SU-DHL-6 (cell line): ENCODE measurements around the gene WNT8A.

Experiments used
- H2AFZ ChIP-seq: fragments of 200-600 bp; sonication (generic); 2 replicates; pipeline ENCODE4 v1.6.1; 2014; ENCODE audit warnings: low read depth, mild to moderate bottlenecking, moderate library complexity, mixed read lengths, antibody characterized with exemption, low read length; ENCODE audit not compliant: severe bottlenecking
- H3F3A ChIP-seq: fragments of 200-600 bp; shearing (Covaris generic); 2 replicates; pipeline ENCODE4 v1.6.0; 2016; ENCODE audit warnings: antibody characterized with exemption, mild to moderate bottlenecking; ENCODE audit not compliant: insufficient read depth
- H3K27ac ChIP-seq: fragments of 200-600 bp; sonication (generic); 2 replicates; pipeline ENCODE4 v1.5.1; 2016; ENCODE audit warnings: low read depth, mild to moderate bottlenecking, low read length, moderate library complexity, mixed read lengths
- H3K27me3 ChIP-seq: fragments of 200-600 bp; sonication (generic), shearing (Covaris generic); 2 replicates; pipeline ENCODE4 v1.6.0; 2014; ENCODE audit warnings: mild to moderate bottlenecking, low read length
- H3K36me3 ChIP-seq: fragments of 200-600 bp; sonication (generic); 2 replicates; pipeline ENCODE4 v1.6.1; 2014; ENCODE audit warnings: mild to moderate bottlenecking, low read length, mixed read lengths
- H3K4me2 ChIP-seq: fragments of 300-600, 200-600 bp; shearing (Covaris generic), sonication (generic); 2 replicates; pipeline ENCODE4 v1.6.0; 2014; ENCODE audit warnings: low read length, low read depth, mild to moderate bottlenecking; ENCODE audit not compliant: poor library complexity, severe bottlenecking
- H3K4me3 ChIP-seq: fragments of 200-600 bp; sonication (generic); 2 replicates; pipeline ENCODE4 v1.5.1; 2014; ENCODE audit warnings: antibody characterized with exemption, low read length, mild to moderate bottlenecking, mixed read lengths; ENCODE audit not compliant: insufficient read depth, poor library complexity, severe bottlenecking
- H3K79me2 ChIP-seq: fragments of 200-600 bp; sonication (generic); 2 replicates; pipeline ENCODE4 v1.6.1; 2014; ENCODE audit warnings: mild to moderate bottlenecking, low read length, moderate library complexity; ENCODE audit not compliant: insufficient read depth
- H3K9ac ChIP-seq: fragments of 200-600 bp; sonication (generic); 2 replicates; pipeline ENCODE4 v1.7.0; 2014; ENCODE audit warnings: mild to moderate bottlenecking, low read length
- H3K9me2 ChIP-seq: fragments of 200-600 bp; sonication (generic); replicated peaks from 2 replicates; pipeline ENCODE4 v1.6.1; 2014; ENCODE audit warnings: low read length; ENCODE audit not compliant: insufficient read depth
- H3K9me3 ChIP-seq: fragments of 200-600 bp; sonication (generic); 2 replicates; pipeline ENCODE4 v1.6.1; 2014; ENCODE audit warnings: low read length, mixed read lengths; ENCODE audit not compliant: insufficient read depth
- H4K20me1 ChIP-seq: fragments of 200-600 bp; sonication (generic); 2 replicates; pipeline ENCODE4 v1.6.1; 2014; ENCODE audit warnings: low read depth, mild to moderate bottlenecking, antibody characterized with exemption, low read length, moderate library complexity, mixed read lengths
- EZH2phosphoT487 ChIP-seq: fragments of 200-600 bp; sonication (generic), shearing (Covaris generic); conservative IDR thresholded peaks from 2 replicates; pipeline ENCODE4 v1.6.1; 2018; ENCODE audit warnings: mild to moderate bottlenecking, antibody characterized with exemption, low read length, moderate library complexity, mixed read lengths
- TF ChIP-seq, protein P1 (sequence below): fragments of 200-600 bp; sonication (generic); IDR thresholded peaks from one replicate; pipeline ENCODE4 v1.5.1; 2017; ENCODE audit warnings: antibody characterized with exemption, mild to moderate bottlenecking, low read length, moderate library complexity; ENCODE audit not compliant: insufficient read depth, poor library complexity, severe bottlenecking

WNT8A gene

DNA sequence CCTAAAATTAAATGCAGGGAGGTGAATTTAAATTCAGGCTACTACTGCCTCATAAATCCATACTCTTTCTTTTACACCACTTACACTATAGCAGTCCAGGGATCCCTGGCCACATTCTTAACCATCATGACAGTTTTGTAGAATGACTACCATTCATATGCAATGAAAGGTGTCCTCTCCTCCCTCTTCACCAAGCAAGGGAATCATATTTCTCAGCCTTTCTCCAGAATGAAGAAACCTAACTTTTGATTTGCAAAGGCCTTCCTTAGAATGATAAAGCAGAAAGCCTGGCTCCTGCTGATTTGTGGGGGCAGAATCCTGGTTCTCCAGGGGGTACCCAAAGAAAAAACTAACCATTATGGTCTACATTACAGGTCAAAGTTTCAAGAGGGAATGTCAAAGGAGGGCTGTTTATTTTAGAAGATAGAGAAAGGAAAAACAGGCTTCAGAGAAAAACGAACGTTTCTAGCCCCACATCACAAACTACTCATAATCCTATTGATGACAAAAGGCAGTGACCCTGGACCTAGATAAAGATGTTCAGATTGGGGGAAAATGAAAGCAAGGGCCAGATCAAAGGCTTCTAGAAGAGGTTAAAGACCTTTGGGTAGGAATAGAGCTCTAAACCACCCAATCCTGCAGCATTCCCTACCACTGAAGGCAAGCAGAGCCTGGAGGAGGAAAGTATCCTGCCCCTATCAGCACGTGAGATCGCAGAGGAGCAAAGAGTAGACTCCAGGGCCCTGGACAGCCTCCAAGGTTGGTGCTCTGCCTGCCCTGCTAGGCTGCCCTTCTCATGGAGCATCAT lies 11.5 kb downstream of the WNT8A start:
- H4K20me1 ChIP-seq = no peaks in the 10 kb centered on the region
- no peaks in the 10 kb centered on the region for H3K79me2 ChIP-seq
- H2AFZ ChIP-seq = no peak overlapping the region
- no peaks in the 10 kb centered on the region for H3K9me2 ChIP-seq
- no peak overlapping the region for H3K4me2 ChIP-seq
- no peaks in the 10 kb centered on the region for H3K9me3 ChIP-seq
- H3F3A ChIP-seq = no peaks in the 10 kb centered on the region
- no peak for TF ChIP-seq EZH2phosphoT487
- TF ChIP-seq, protein P1, sequence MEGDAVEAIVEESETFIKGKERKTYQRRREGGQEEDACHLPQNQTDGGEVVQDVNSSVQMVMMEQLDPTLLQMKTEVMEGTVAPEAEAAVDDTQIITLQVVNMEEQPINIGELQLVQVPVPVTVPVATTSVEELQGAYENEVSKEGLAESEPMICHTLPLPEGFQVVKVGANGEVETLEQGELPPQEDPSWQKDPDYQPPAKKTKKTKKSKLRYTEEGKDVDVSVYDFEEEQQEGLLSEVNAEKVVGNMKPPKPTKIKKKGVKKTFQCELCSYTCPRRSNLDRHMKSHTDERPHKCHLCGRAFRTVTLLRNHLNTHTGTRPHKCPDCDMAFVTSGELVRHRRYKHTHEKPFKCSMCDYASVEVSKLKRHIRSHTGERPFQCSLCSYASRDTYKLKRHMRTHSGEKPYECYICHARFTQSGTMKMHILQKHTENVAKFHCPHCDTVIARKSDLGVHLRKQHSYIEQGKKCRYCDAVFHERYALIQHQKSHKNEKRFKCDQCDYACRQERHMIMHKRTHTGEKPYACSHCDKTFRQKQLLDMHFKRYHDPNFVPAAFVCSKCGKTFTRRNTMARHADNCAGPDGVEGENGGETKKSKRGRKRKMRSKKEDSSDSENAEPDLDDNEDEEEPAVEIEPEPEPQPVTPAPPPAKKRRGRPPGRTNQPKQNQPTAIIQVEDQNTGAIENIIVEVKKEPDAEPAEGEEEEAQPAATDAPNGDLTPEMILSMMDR = no peak
- H3K27ac ChIP-seq = no peak overlapping the region
- no peaks in the 10 kb centered on the region for H3K36me3 ChIP-seq
- no peaks in the 10 kb centered on the region for H3K27me3 ChIP-seq
- H3K4me3 ChIP-seq = no peak overlapping the region
- H3K9ac ChIP-seq = no peak overlapping the region

DNA sequence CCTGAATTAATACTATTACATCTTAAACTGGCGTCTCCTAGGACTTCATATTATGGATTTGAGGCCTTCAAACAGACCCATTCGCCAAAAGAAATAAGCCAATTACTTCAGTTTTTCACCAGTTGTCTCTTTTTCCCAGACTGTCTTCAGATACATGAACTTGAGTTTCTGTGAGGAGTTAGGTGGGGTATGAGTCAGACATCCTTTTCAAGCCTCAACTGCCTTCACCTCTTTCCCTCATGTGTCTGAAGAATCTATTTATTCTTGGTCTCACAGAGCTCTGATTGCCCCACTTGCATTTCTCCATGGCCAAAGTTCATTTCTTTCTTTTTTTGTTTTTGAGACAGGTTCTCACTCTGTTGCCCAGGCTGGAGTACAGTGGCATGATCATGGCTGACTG lies 12.5 kb downstream of the WNT8A start:
- Histone ChIP-seq H3K9me2 (no peaks in the 10 kb centered on the region), H4K20me1 (no peaks in the 10 kb centered on the region), H3K36me3 (no peaks in the 10 kb centered on the region), H3K4me3 (no peak overlapping the region), H3K27ac (no peak overlapping the region), H3K4me2 (no peak overlapping the region), H2AFZ (no peak overlapping the region), H3K79me2 (no peaks in the 10 kb centered on the region), H3K27me3 (no peaks in the 10 kb centered on the region), H3K9me3 (no peaks in the 10 kb centered on the region), H3F3A (no peaks in the 10 kb centered on the region), H3K9ac (no peak overlapping the region)
- TF ChIP-seq EZH2phosphoT487 = no peak
- TF ChIP-seq, protein P1 = no peak

DNA sequence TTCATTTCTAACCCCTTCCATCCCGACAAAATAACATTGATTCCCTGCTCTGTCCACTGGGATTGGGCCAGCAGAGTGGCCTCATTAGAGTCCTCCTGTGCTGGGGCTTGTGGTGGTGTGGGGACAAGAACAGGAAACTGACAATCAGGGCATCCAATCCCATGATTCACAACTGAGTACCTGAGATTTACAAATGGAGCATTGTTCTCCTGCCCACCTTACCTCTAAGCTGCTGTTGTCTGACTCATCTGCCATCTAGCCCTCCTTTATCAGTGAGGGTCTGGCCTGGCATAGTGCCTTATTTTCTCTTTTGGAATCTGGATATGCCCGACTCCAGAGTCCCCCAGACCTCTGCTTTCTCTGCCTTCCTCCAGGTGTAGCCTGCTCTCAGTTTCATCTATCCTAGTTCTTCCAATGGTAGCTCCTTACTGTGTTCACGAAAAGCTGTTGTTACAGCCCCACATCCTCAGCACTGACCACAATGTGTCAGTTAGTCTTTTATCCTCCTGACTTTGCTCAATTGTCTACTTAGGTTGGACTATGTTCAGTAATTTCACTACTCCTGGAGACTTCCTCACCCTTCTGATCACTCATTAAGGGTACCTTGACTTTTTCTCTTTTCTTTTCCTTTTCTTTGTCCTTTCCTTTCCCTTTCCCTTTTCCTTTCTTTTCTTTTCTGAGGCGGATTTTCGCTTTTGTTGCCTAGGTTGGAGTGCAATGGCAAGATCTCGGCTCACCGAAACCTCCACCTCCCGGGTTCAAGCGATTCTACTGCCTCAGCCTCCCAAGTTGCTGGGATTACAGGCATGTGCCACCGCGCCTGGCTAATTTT lies 13.4 kb downstream of the WNT8A start:
- no peak for TF ChIP-seq EZH2phosphoT487
- TF ChIP-seq, protein P1 = no peak

More for the DNA sequence above, 13.4 kb downstream of the WNT8A start:
- Histone ChIP-seq H3K9me2 (no peaks in the 10 kb centered on the region), H3F3A (no peaks in the 10 kb centered on the region), H3K79me2 (no peaks in the 10 kb centered on the region), H3K4me2 (no peak overlapping the region), H3K27ac (no peak overlapping the region), H2AFZ (no peak overlapping the region), H3K4me3 (no peak overlapping the region), H3K9me3 (no peaks in the 10 kb centered on the region), H4K20me1 (no peaks in the 10 kb centered on the region), H3K36me3 (no peaks in the 10 kb centered on the region), H3K27me3 (no peaks in the 10 kb centered on the region), H3K9ac (no peak overlapping the region)
